Measurements from ENCODE around the gene LRMDA.

The LRMDA gene

GRCh38 chr10:76111404-76111803 lies 680.0 kb downstream of the LRMDA start:
- no peak overlapping the region for H3K4me3 ChIP-seq (ENCODE audit: low read length)
- TF ChIP-seq ZNF274 (IDR thresholded peaks at IDR 0.05; ENCODE audit: low read depth, low read length): no peak

DNA sequence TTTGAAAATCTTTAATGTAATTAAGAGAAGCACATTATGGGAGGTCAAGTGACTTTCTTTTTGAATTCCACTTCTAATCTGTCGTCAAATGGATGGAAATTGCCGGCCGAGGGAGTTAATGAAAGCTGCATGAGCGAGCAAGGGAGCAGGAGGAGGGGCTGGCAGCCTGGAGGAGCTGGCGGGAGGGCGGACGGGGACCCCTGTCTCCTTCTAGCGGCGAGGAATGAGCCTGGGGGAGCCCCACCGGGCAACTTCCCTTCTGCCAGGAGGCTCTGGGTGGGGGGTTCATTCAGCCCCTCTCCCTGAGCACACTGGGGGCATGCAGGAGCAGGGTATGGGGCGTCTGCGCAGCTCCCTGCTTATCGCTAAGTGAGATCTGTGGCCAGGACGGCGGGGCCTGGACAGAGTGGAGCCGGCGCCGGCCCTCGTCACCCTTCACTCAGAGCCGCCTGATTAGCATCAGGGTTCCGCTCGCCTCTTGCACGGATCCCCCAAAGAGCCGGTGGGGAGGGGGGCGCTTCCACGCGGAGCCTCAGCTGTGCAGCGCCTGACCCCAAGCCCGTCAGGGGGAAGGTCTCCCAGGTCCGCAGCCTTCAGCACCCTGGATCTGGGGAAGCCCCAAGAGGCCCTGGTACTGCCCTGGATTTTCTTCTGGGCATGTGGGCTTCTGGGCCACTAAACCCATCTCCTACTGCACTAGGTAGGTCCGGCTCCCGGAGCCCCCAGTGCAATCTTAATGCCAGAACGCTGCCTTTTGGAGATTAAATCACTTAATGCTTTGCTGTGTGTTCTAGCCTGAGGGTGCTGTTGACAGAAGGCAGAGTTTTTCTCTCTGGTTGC lies 680.8 kb downstream of the LRMDA start:
- TF ChIP-seq ZNF274 (IDR thresholded peaks at IDR 0.05; ENCODE audit: low read depth, low read length): no peak
- H3K4me3 ChIP-seq (ENCODE audit: low read length): no peak overlapping the region

- H3K4me3 ChIP-seq (ENCODE audit: low read length): no peak overlapping the region
- TF ChIP-seq ZNF274 (IDR thresholded peaks at IDR 0.05; ENCODE audit: low read depth, low read length): no peak
These were observed 681.4 kb downstream of the LRMDA start for GRCh38 chr10:76112826-76113150.

DNA sequence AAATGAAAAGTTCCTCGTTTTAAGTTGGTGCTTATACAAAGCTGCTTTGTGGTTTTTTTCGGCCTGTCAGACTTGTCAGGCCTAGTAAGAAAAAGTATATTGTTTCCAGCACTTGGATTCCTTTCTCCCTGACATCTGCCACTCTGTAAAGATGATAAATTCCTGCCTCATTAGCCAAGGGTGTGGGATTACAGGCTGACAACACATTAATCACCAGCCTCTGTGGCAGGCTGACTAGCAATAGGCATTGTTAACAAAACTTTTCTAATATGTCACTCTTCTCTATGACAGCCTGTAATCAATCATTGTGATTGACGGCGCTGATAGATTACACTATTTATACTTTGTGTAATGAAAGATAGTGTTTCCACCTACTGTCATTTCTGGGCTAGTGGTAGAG lies 682.5 kb downstream of the LRMDA start:
- H3K4me3 ChIP-seq (ENCODE audit: low read length): no peak overlapping the region

DNA sequence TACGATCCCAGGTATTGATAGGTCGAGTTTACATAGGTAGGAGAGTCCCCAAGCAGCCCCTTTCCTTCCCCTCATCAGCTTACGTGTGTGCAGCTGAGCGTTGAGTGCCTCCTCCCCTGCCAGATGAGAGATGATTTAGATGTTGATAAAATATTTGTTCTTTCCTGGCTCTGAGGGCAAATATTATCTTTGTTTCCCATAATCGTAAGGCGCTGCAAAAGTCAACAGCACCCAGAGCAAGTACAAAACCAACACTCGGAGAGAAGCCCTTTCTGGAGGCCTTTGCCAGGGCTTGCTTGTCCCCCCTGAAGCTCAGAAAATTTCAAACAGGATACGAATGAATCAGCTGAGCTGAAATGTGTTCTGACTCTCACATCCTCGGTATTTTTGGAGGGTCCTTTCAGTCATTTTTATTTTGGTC lies 683.2 kb downstream of the LRMDA start:
- no peak for TF ChIP-seq ZNF274 (IDR thresholded peaks at IDR 0.05; ENCODE audit: low read depth, low read length)
- no peak overlapping the region for H3K4me3 ChIP-seq (ENCODE audit: low read length)

More for the DNA sequence above, 682.5 kb downstream of the LRMDA start:
- TF ChIP-seq ZNF274 (IDR thresholded peaks at IDR 0.05; ENCODE audit: low read depth, low read length): no peak

- TF ChIP-seq ZNF274 (IDR thresholded peaks at IDR 0.05; ENCODE audit: low read depth, low read length): no peak
- no peak overlapping the region for H3K4me3 ChIP-seq (ENCODE audit: low read length)
These were observed 683.7 kb downstream of the LRMDA start for GRCh38 chr10:76115131-76115470.

- no peak for TF ChIP-seq ZNF274 (IDR thresholded peaks at IDR 0.05; ENCODE audit: low read depth, low read length)
- no peak overlapping the region for H3K4me3 ChIP-seq (ENCODE audit: low read length)
These were observed 684.2 kb downstream of the LRMDA start for GRCh38 chr10:76115471-76116155.

DNA sequence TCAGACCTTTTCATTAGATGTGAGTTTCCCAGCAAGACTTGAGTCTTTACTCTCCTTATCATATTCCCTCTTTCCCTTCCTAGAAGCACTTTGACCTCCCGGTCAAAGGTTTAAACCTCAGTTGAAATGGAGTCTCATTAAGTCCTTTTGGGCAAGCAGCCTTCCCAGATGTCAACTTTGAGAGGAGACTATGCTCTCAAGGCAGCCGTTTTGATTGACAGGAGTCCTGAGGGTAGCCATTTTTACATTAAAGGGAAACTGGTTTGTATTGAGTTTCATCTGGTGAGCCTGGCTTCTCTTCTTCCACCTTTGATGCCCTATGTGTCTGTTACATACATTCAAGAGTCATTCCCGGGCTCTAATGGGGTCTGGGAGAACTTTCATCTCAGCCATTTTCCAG lies 685.1 kb downstream of the LRMDA start:
- no peak for TF ChIP-seq ZNF274 (IDR thresholded peaks at IDR 0.05; ENCODE audit: low read depth, low read length)
- H3K4me3 ChIP-seq (ENCODE audit: low read length): no peak overlapping the region

DNA sequence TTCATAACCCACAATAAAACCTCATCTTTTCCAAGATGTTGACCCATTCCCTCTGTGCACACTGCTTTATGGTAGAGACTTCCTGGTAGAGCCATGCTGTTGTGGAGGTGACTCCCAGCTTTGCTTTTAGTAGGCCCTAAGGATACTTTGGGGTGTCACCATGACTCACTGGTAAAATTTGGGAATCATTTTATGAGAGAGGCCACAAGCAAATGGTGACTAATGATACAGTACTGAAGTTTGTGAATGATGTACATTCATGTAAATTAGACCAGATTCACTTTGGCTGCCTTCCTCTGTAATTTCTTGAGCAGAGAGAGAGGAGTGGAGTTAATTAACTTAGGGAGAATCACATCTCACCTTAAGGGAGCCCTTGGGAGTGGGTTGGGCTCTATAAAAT lies 686.5 kb downstream of the LRMDA start:
- no peak for TF ChIP-seq ZNF274 (IDR thresholded peaks at IDR 0.05; ENCODE audit: low read depth, low read length)
- H3K4me3 ChIP-seq (ENCODE audit: low read length): no peak overlapping the region

- TF ChIP-seq ZNF274 (IDR thresholded peaks at IDR 0.05; ENCODE audit: low read depth, low read length): no peak
- no peak overlapping the region for H3K4me3 ChIP-seq (ENCODE audit: low read length)
These were observed 687.6 kb downstream of the LRMDA start for GRCh38 chr10:76119036-76119435.

GRCh38 chr10:76119515-76119914 lies 688.1 kb downstream of the LRMDA start:
- TF ChIP-seq ZNF274 (IDR thresholded peaks at IDR 0.05; ENCODE audit: low read depth, low read length): no peak
- no peak overlapping the region for H3K4me3 ChIP-seq (ENCODE audit: low read length)

GRCh38 chr10:76122056-76122455 lies 690.6 kb downstream of the LRMDA start:
- no peak for TF ChIP-seq ZNF274 (IDR thresholded peaks at IDR 0.05; ENCODE audit: low read depth, low read length)
- H3K4me3 ChIP-seq (ENCODE audit: low read length): no peak overlapping the region

DNA sequence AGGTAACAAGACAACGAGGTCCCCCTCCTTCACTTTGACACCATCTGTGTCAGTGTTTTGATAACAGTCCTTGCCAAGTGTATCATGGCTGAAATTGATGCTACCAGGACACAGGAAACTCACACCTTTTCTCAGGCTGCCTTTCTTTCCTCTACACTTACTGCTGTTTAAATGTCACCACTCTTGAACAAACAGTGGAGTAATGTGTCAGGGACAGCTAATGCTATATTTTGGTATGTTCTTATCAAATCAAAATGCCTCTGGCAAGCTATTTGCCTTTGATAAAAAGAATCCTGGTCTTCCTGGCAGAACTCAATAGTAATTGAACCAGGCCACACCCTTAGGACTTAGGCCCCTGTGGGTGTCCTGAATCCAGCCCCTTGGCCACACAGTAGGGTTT lies 692.9 kb downstream of the LRMDA start:
- no peak overlapping the region for H3K4me3 ChIP-seq (ENCODE audit: low read length)
- TF ChIP-seq ZNF274 (IDR thresholded peaks at IDR 0.05; ENCODE audit: low read depth, low read length): no peak

DNA sequence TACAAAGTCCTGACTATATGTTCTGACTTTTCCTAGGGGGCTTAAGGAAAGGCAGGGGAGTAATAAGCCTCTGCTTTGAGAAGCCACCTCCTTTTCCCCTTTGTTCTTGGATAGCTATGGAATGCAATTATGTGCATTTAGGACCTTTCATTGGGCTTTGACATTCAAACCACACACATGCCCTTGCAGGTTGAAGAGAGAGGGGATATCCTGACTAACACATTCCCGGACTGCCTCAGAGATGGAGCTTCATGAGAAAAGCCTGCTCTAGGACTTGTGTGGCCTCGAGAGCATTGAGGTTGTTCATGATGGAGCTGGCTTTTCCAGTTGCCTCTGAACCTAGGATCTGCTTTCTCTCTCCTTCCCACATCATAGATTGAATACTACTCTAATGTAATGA lies 694.5 kb downstream of the LRMDA start:
- H3K4me3 ChIP-seq (ENCODE audit: low read length): no peak overlapping the region
- TF ChIP-seq ZNF274 (IDR thresholded peaks at IDR 0.05; ENCODE audit: low read depth, low read length): no peak

All from GM08714 (cell line).